Smooth muscle cell (in vitro differentiated cells): ENCODE measurements around the gene CX3CR1. TPM values are rescaled to one million over a fixed set of nuclear protein-coding genes. Genes with fewer than 3 reads are reported as not detected.

Experiments
- DNase-seq: peaks from one replicate; lab custom pipeline; 2025; ENCODE audit not compliant: unreplicated experiment; lab: John Stamatoyannopoulos, UW
- H2AFZ ChIP-seq: fragments of 200-600 bp; sonication (generic); 2 replicates; pipeline ENCODE4 v1.6.0; 2016; ENCODE audit warnings: antibody characterized with exemption, low read depth, mild to moderate bottlenecking
- H3F3A ChIP-seq: fragments of 200-600 bp; sonication (generic); 2 replicates; pipeline ENCODE4 v1.6.0; 2017; ENCODE audit warnings: antibody characterized with exemption, low read depth
- H3K27ac ChIP-seq: fragments of 200-600 bp; sonication (generic); 2 replicates; pipeline ENCODE4 v1.5.1; 2016; ENCODE audit warnings: low read depth, mild to moderate bottlenecking
- H3K27me3 ChIP-seq: fragments of 200-600 bp; sonication (generic); 2 replicates; pipeline ENCODE4 v1.6.1; 2016; ENCODE audit warnings: low read depth, mild to moderate bottlenecking
- H3K36me3 ChIP-seq: fragments of 200-600 bp; sonication (generic); 2 replicates; pipeline ENCODE4 v1.5.1; 2016; ENCODE audit warnings: low read depth
- H3K4me1 ChIP-seq: fragments of 200-600 bp; sonication (generic); 2 replicates; pipeline ENCODE4 v1.5.1; 2016; ENCODE audit warnings: low read depth
- H3K4me2 ChIP-seq: fragments of 200-600 bp; sonication (generic); 2 replicates; pipeline ENCODE4 v1.6.0; 2016; ENCODE audit warnings: mild to moderate bottlenecking
- H3K4me3 ChIP-seq: fragments of 200-600 bp; sonication (generic); 2 replicates; pipeline ENCODE4 v1.5.1; 2016; ENCODE audit warnings: mild to moderate bottlenecking
- H3K79me2 ChIP-seq: fragments of 200-600 bp; sonication (generic); 2 replicates; pipeline ENCODE4 v1.6.0; 2016; ENCODE audit warnings: low read depth, mild to moderate bottlenecking
- H3K9ac ChIP-seq: fragments of 200-600 bp; sonication (generic); 2 replicates; pipeline ENCODE4 v1.6.0; 2016; ENCODE audit warnings: low read depth
- H3K9me3 ChIP-seq: fragments of 200-600 bp; sonication (generic); replicated peaks from 2 replicates; pipeline ENCODE4 v1.5.1; 2016; ENCODE audit warnings: low read depth
- H4K20me1 ChIP-seq: fragments of 200-600 bp; sonication (generic); 2 replicates; pipeline ENCODE4 v1.6.0; 2016; ENCODE audit warnings: low read depth
- WGBS: methylation state at CpG from one replicate; pipeline ENCODE4 v1.1.7; 2016; ENCODE audit warnings: low lambda C conversion rate; 5-methylcytosine and 5-hydroxymethylcytosine counted together
- polyA plus RNA-seq: library from polyadenylated mRNA; unstranded; fragments of >200 nt; fragmentation: Nextera tagmentation; extraction: Ambion mirVana; gene quantifications from 2 replicates; pipeline ENCODE4 v1.2.1, GENCODE V29; 2016
- total RNA-seq: library from RNA; depleted of rRNA; stranded (reverse); fragments of >200 nt; gene quantifications from 2 replicates; pipeline ENCODE4 v1.2.3, GENCODE V29; 2014
- TF ChIP-seq, protein P1 (sequence below): fragments of 200-600 bp; sonication (generic); IDR thresholded peaks from 2 replicates; pipeline ENCODE4 v1.5.1; 2017; ENCODE audit warnings: borderline replicate concordance, mild to moderate bottlenecking, antibody characterized with exemption; ENCODE audit not compliant: insufficient read depth, poor library complexity, severe bottlenecking

The CX3CR1 gene
- total and polyA plus RNA-seq, 2 experiments from 2014 or later: not detected

DNA sequence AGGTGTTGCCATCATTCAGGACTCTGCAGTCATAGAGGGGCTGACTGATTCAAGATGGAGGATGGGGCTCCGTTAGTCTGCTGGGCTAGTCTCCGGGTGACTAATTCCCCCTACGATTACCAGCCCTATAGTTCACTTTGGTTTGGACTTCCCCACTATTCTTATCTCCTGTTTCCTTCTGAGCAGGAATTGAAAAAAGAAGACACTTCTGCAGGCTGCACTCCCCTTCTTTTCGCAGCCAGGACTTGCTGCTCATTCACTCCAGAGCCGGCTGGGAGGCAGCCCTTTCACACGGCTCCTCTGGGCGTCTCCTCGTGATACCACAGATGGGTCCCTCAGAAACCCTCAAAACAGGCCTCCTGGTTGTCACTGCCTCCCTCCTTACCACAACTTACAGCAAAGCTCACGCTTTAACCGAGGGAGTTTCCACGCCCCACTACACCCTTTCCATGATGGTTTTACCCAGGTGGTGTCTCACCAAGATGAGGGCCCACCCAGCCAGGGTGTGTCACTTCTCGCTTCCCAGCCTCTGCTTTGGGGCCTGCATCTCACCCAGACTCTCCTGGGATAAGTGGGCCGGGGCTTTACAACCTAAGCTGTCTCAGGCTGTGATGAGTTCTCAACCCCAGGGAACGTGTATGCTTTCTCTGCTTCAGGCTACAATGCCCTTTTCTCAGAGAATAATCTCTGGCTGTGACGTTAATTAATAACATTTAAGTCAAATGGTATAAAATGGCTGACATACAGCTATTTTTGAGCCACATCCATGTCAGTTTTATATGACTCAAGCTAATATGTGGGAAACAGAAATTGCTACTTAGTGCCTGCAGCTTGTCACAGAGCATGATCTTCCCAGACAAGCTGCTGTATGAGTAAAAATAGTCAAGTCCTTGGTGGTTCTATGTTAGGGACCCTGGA lies 11.9 kb downstream of the CX3CR1 start:
- Histone ChIP-seq H3K4me2 (no peak overlapping the region), H3K36me3 (no peaks in the 10 kb centered on the region), H3K9ac (no peak overlapping the region), H3K27me3 (peaks cover 5% of the 10 kb centered on the region), H2AFZ (no peak overlapping the region), H4K20me1 (no peaks in the 10 kb centered on the region), H3K27ac (no peak overlapping the region), H3F3A (no peaks in the 10 kb centered on the region), H3K4me1 (no peaks in the 10 kb centered on the region), H3K79me2 (no peaks in the 10 kb centered on the region), H3K4me3 (no peak overlapping the region), H3K9me3 (no peaks in the 10 kb centered on the region)
- WGBS: 84% methylated on average over 15 of the region's 15 CpGs
- TF ChIP-seq, protein P1, sequence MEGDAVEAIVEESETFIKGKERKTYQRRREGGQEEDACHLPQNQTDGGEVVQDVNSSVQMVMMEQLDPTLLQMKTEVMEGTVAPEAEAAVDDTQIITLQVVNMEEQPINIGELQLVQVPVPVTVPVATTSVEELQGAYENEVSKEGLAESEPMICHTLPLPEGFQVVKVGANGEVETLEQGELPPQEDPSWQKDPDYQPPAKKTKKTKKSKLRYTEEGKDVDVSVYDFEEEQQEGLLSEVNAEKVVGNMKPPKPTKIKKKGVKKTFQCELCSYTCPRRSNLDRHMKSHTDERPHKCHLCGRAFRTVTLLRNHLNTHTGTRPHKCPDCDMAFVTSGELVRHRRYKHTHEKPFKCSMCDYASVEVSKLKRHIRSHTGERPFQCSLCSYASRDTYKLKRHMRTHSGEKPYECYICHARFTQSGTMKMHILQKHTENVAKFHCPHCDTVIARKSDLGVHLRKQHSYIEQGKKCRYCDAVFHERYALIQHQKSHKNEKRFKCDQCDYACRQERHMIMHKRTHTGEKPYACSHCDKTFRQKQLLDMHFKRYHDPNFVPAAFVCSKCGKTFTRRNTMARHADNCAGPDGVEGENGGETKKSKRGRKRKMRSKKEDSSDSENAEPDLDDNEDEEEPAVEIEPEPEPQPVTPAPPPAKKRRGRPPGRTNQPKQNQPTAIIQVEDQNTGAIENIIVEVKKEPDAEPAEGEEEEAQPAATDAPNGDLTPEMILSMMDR: no peak
- DNase-seq: no peak

DNA sequence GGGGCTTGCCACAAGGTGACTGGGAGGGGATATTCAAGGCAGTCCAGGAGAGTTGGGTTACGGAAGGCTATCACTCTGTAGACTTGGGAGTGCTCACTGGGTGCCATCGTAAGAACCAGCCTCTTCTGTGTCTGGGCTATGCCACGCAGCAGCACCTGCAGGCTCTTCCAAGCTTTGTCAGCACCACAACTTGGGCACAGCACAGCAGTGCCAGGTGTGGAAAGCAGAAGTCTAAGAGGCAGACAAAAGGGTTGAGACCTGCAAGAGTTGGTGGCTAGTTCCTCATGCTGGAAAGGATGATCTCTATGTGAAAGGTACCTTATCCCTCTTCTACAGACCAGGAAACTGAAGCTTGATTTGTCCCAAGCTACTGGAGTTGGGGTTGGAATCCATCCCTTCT lies 15.8 kb downstream of the CX3CR1 start:
- H3K27ac ChIP-seq: no peak overlapping the region
- H3K4me1 ChIP-seq: peaks cover 5% of the 10 kb centered on the region
- H2AFZ ChIP-seq: no peak overlapping the region
- peaks cover 19% of the 10 kb centered on the region for H3K27me3 ChIP-seq
- H3F3A ChIP-seq: no peaks in the 10 kb centered on the region
- no peak for DNase-seq
- H4K20me1 ChIP-seq: no peaks in the 10 kb centered on the region
- no peaks in the 10 kb centered on the region for H3K79me2 ChIP-seq
- TF ChIP-seq, protein P1: no peak
- H3K9ac ChIP-seq: no peak overlapping the region
- no peaks in the 10 kb centered on the region for H3K36me3 ChIP-seq
- 95% methylated on average over 3 of the region's 3 CpGs for whole genome bisulfite sequencing
- no peaks in the 10 kb centered on the region for H3K9me3 ChIP-seq
- H3K4me3 ChIP-seq: no peak overlapping the region
- H3K4me2 ChIP-seq: no peak overlapping the region

DNA sequence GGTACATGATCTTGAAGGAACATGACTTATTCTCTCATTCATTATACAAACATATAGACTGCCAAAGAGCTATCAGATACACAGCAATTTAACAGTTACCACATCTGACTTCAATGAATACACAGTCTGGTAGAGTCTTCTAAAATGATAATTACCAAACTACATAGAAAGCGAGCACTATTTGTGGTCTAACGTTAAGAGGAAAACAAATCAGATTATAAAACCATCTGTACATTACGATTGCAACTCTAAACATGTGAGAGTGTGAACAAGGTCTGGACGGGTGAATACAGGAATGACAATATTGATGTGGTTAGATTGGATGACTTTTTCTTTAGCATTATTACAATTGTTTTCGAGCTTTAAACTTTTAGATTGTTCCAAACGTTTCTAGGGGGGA lies 16.3 kb downstream of the CX3CR1 start:
- no peaks in the 10 kb centered on the region for H4K20me1 ChIP-seq
- no peak overlapping the region for H3K4me3 ChIP-seq
- no peak for DNase-seq
- no peaks in the 10 kb centered on the region for H3F3A ChIP-seq
- H3K27ac ChIP-seq: no peak overlapping the region
- no peak overlapping the region for H3K4me2 ChIP-seq
- H3K27me3 ChIP-seq: peaks cover 19% of the 10 kb centered on the region
- H3K79me2 ChIP-seq: no peaks in the 10 kb centered on the region
- H3K36me3 ChIP-seq: no peaks in the 10 kb centered on the region
- WGBS: 69% methylated on average over 6 of the region's 6 CpGs
- H3K9me3 ChIP-seq: no peaks in the 10 kb centered on the region
- H3K9ac ChIP-seq: no peak overlapping the region
- TF ChIP-seq, protein P1: no peak
- H2AFZ ChIP-seq: no peak overlapping the region
- H3K4me1 ChIP-seq: peaks cover 9% of the 10 kb centered on the region

DNA sequence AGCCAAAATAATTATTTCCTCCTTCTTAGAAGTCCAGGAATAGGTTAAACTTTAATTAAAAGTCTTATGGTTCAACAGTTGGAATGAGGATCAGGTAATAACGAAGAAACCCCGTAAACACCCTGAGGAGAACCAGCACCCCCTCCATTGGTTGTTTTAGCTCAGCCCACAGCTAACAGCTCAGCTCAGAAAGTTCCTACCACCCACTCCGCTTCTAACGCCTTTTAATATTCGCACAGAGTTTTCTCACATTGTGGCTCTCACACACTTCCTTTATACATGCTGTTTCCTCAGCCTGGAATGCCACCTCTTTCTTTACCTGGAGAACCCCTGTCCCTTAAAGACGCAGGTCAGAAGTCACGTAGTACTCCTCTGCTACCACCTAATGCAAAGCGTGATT lies 17.0 kb downstream of the CX3CR1 start:
- Histone ChIP-seq H3K4me1 (peaks cover 9% of the 10 kb centered on the region), H3K79me2 (no peaks in the 10 kb centered on the region), H4K20me1 (no peaks in the 10 kb centered on the region), H3K27ac (no peak overlapping the region), H3K4me3 (no peak overlapping the region), H3K9me3 (no peaks in the 10 kb centered on the region), H3K36me3 (no peaks in the 10 kb centered on the region), H2AFZ (no peak overlapping the region), H3K9ac (no peak overlapping the region), H3K4me2 (no peak overlapping the region), H3K27me3 (peaks cover 20% of the 10 kb centered on the region), H3F3A (no peaks in the 10 kb centered on the region)
- WGBS: 77% methylated on average over 8 of the region's 8 CpGs
- TF ChIP-seq, protein P1: no peak
- DNase-seq: no peak
